ENCODE data around the gene XAGE2. TPM values are rescaled to one million over a fixed set of nuclear protein-coding genes. Genes with fewer than 3 reads are reported as not detected.
"Not testable (repeated sequence)": the region's sequence is repeated elsewhere in the genome, so short reads cannot be mapped to it uniquely, and the experiment has no call there.

XAGE2 gene
- total RNA-seq = not detected
- total RNA-seq = 0 reads per million in 2 donors

- DNase-seq (no peak), ATAC-seq (no peak)
- H3K4me3 Mint-ChIP-seq = no peak within 1 kb of the TSS
- H3K27ac Mint-ChIP-seq = no peak within 1 kb of the TSS
- no peaks in the 10 kb centered on the region for H3K4me1 Mint-ChIP-seq
- no peaks in the 10 kb centered on the region for H3K9me3 ChIP-seq (ENCODE audit: control insufficient read depth, low read length, poor library complexity, severe bottlenecking)
- no peaks in the 10 kb centered on the region for H3K36me3 Mint-ChIP-seq (ENCODE audit: low read depth)
- peaks cover 16% of the 10 kb centered on the region for H3K27me3 Mint-ChIP-seq
These were observed at the start of gene XAGE2 for GRCh38 chrX:52368368-52369055. XAGE2 (plus strand) TSS chrX:52369021; CDS start chrX:52370015, 994 bp downstream.

- Mint-ChIP-seq H3K36me3 (ENCODE audit: low read depth) (no peaks in the 10 kb centered on the region), H3K27ac (no peak overlapping the region)
These were observed 31.4 kb upstream of the XAGE2 start for GRCh38 chrX:52337410-52337809.

GRCh38 chrX:52341493-52341892 is 27.3 kb upstream of the XAGE2 start:
- ATAC-seq = no peak
- peaks cover 20% of the 10 kb centered on the region for H3K27me3 Mint-ChIP-seq

More at GRCh38 chrX:52337410-52337809, 31.4 kb upstream of the XAGE2 start:
- H3K4me3 Mint-ChIP-seq = no peak overlapping the region
- ATAC-seq (no peak), DNase-seq (no peak)
- no peaks in the 10 kb centered on the region for H3K4me1 Mint-ChIP-seq
- H3K27me3 Mint-ChIP-seq = peaks cover 29% of the 10 kb centered on the region
- H3K9me3 ChIP-seq (ENCODE audit: control insufficient read depth, low read length, poor library complexity, severe bottlenecking) = no peaks in the 10 kb centered on the region

GRCh38 chrX:52343131-52343530 is 25.7 kb upstream of the XAGE2 start:
- not testable (repeated sequence) for H3K36me3 Mint-ChIP-seq (ENCODE audit: low read depth); DNase-seq; H3K27ac Mint-ChIP-seq; ATAC-seq; H3K4me3 Mint-ChIP-seq; H3K9me3 ChIP-seq (ENCODE audit: control insufficient read depth, low read length, poor library complexity, severe bottlenecking); H3K4me1 Mint-ChIP-seq
- peaks cover 12% of the 10 kb centered on the region for H3K27me3 Mint-ChIP-seq

More at GRCh38 chrX:52341493-52341892, 27.3 kb upstream of the XAGE2 start:
- Mint-ChIP-seq H3K4me1 (peaks cover 2% of the 10 kb centered on the region), H3K36me3 (ENCODE audit: low read depth) (no peaks in the 10 kb centered on the region), H3K27ac (peak overlapping the region; percentile 41), H3K4me3 (no peak overlapping the region)
- no peak for DNase-seq
- no peaks in the 10 kb centered on the region for H3K9me3 ChIP-seq (ENCODE audit: control insufficient read depth, low read length, poor library complexity, severe bottlenecking)

GRCh38 chrX:52345402-52345801 is 23.4 kb upstream of the XAGE2 start:
- H3K4me3 Mint-ChIP-seq; H3K4me1 Mint-ChIP-seq; H3K36me3 Mint-ChIP-seq (ENCODE audit: low read depth); H3K27me3 Mint-ChIP-seq; H3K27ac Mint-ChIP-seq; ATAC-seq; H3K9me3 ChIP-seq (ENCODE audit: control insufficient read depth, low read length, poor library complexity, severe bottlenecking): not testable (repeated sequence)
- peak in 1 of 3 donors; percentile 12 for DNase-seq

- Mint-ChIP-seq H3K27me3 (no peaks in the 10 kb centered on the region), H3K4me1 (peaks cover 2% of the 10 kb centered on the region), H3K27ac (no peak overlapping the region), H3K36me3 (ENCODE audit: low read depth) (no peaks in the 10 kb centered on the region), H3K4me3 (no peak overlapping the region)
- no peaks in the 10 kb centered on the region for H3K9me3 ChIP-seq (ENCODE audit: control insufficient read depth, low read length, poor library complexity, severe bottlenecking)
- DNase-seq (no peak), ATAC-seq (no peak)
These were observed 22.4 kb upstream of the XAGE2 start for GRCh38 chrX:52346174-52347165.

GRCh38 chrX:52349681-52350080 is 19.1 kb upstream of the XAGE2 start:
- DNase-seq (no peak), ATAC-seq (no peak)
- Mint-ChIP-seq H3K4me1 (peaks cover 2% of the 10 kb centered on the region), H3K27me3 (no peaks in the 10 kb centered on the region), H3K27ac (no peak overlapping the region), H3K4me3 (no peak overlapping the region), H3K36me3 (ENCODE audit: low read depth) (no peaks in the 10 kb centered on the region)
- no peaks in the 10 kb centered on the region for H3K9me3 ChIP-seq (ENCODE audit: control insufficient read depth, low read length, poor library complexity, severe bottlenecking)

GRCh38 chrX:52352551-52352950 is 16.3 kb upstream of the XAGE2 start:
- no peak overlapping the region for H3K4me3 Mint-ChIP-seq
- H3K9me3 ChIP-seq (ENCODE audit: control insufficient read depth, low read length, poor library complexity, severe bottlenecking) = no peaks in the 10 kb centered on the region
- no peak for DNase-seq
- H3K36me3 Mint-ChIP-seq (ENCODE audit: low read depth) = no peaks in the 10 kb centered on the region
- H3K4me1 Mint-ChIP-seq = no peaks in the 10 kb centered on the region
- H3K27ac Mint-ChIP-seq = no peak overlapping the region
- no peaks in the 10 kb centered on the region for H3K27me3 Mint-ChIP-seq
- ATAC-seq = no peak

- no peaks in the 10 kb centered on the region for H3K36me3 Mint-ChIP-seq (ENCODE audit: low read depth)
- H3K4me3 Mint-ChIP-seq = no peak overlapping the region
- no peaks in the 10 kb centered on the region for H3K4me1 Mint-ChIP-seq
- no peaks in the 10 kb centered on the region for H3K27me3 Mint-ChIP-seq
- H3K27ac Mint-ChIP-seq = no peak overlapping the region
- no peaks in the 10 kb centered on the region for H3K9me3 ChIP-seq (ENCODE audit: control insufficient read depth, low read length, poor library complexity, severe bottlenecking)
- DNase-seq (no peak), ATAC-seq (no peak)
These were observed 15.0 kb upstream of the XAGE2 start for GRCh38 chrX:52353838-52354237.

- H3K9me3 ChIP-seq (ENCODE audit: control insufficient read depth, low read length, poor library complexity, severe bottlenecking) = no peaks in the 10 kb centered on the region
- H3K36me3 Mint-ChIP-seq (ENCODE audit: low read depth) = no peaks in the 10 kb centered on the region
- DNase-seq (no peak), ATAC-seq (no peak)
- H3K4me3 Mint-ChIP-seq = no peak overlapping the region
- H3K4me1 Mint-ChIP-seq = no peaks in the 10 kb centered on the region
- H3K27ac Mint-ChIP-seq = no peak overlapping the region
- H3K27me3 Mint-ChIP-seq = no peaks in the 10 kb centered on the region
These were observed 13.7 kb upstream of the XAGE2 start for GRCh38 chrX:52355108-52355507.

- Mint-ChIP-seq H3K4me1 (no peaks in the 10 kb centered on the region), H3K27ac (no peak overlapping the region), H3K4me3 (no peak overlapping the region), H3K36me3 (ENCODE audit: low read depth) (no peaks in the 10 kb centered on the region), H3K27me3 (peaks cover 4% of the 10 kb centered on the region)
- H3K9me3 ChIP-seq (ENCODE audit: control insufficient read depth, low read length, poor library complexity, severe bottlenecking) = no peaks in the 10 kb centered on the region
- ATAC-seq (no peak), DNase-seq (no peak)
These were observed 9.1 kb upstream of the XAGE2 start for GRCh38 chrX:52359614-52360232.

GRCh38 chrX:52361941-52362340 is 6.9 kb upstream of the XAGE2 start:
- DNase-seq (no peak), ATAC-seq (no peak)
- Mint-ChIP-seq H3K27ac (no peak overlapping the region), H3K27me3 (peaks cover 13% of the 10 kb centered on the region), H3K36me3 (ENCODE audit: low read depth) (no peaks in the 10 kb centered on the region), H3K4me1 (no peaks in the 10 kb centered on the region), H3K4me3 (no peak overlapping the region)
- no peaks in the 10 kb centered on the region for H3K9me3 ChIP-seq (ENCODE audit: control insufficient read depth, low read length, poor library complexity, severe bottlenecking)

GRCh38 chrX:52363247-52363883 is 5.5 kb upstream of the XAGE2 start:
- H3K27me3 Mint-ChIP-seq = peaks cover 20% of the 10 kb centered on the region
- no peaks in the 10 kb centered on the region for H3K36me3 Mint-ChIP-seq (ENCODE audit: low read depth)
- no peak for DNase-seq
- no peaks in the 10 kb centered on the region for H3K4me1 Mint-ChIP-seq
- H3K4me3 Mint-ChIP-seq = no peak overlapping the region
- H3K27ac Mint-ChIP-seq = no peak overlapping the region
- no peaks in the 10 kb centered on the region for H3K9me3 ChIP-seq (ENCODE audit: control insufficient read depth, low read length, poor library complexity, severe bottlenecking)
- ATAC-seq = no peak
